Measurements from ENCODE around the gene TWNK.

The TWNK gene

DNA sequence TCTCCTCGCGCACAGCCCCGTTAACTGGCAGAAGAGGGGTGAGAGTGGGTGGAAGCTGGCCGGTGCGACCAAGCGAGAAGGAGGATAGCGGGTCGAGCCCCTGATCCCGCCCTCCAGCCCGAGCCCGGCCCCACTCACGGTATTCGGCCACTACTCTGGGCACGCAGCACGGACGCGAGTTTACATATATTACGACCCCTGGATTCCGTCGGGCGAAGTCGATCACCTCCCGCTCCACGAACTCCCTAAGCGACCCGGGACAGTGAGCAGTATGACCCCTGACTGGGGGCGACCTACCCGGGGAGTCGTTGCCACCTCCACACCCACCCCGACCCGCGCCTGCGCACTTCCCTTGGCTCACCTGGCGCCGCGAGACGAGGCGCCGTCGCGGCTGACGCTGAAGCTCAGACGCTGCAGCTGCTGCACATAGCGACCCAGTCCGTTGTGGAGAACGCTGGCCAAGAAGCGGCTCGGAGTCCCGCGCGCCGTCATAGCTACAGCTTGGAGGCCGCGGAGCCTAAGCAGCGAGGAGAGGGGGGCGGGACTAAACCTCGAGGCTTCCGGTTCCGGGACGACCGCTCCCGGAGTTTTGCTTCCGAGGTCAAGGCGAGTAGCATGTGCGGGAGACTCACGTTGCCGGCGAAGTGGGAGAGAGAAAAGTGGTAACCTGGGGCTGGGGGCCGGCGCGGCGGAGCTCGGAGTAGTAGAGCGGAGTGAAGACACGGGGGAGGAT is at the start of gene TWNK, which contains the start of gene MRPL43:
TWNK (plus strand) TSS at position 592 of the 733 bp plus-strand sequence. CDS start 668 bp downstream, outside the sequence.
MRPL43 (minus strand) TSS at position 546 of the 733 bp plus-strand sequence; CDS start at position 492, 54 bp downstream.
- peak; percentile 5 to 85 (median 80) for DNase-seq

DNA sequence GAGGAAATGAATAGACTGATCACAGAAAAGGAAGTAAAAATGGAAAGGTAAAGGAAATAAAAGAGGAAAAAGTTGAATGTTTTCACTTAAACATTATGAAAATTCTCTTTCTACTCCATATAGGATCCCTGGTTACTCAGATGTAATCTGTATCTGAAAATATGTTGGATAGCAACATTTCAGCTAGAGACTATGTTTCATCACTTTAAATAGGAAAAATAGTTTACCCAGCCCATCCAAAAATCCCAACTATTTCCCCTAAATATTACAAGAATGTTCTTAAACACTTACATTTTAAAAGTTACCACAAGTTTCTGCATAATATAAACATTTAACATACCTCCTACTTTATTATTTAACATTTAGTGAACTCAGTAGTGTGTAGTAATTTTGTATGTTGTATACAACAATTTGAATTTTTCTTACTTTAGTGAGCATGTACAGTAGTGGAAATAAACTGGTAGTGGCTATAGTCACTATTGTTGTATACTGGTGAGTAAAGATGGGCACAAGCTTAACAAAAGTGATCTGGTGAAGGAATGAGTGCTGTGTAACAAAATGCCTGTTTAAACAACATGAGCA is 47.5 kb upstream of the TWNK start:
- no peak for DNase-seq

DNA sequence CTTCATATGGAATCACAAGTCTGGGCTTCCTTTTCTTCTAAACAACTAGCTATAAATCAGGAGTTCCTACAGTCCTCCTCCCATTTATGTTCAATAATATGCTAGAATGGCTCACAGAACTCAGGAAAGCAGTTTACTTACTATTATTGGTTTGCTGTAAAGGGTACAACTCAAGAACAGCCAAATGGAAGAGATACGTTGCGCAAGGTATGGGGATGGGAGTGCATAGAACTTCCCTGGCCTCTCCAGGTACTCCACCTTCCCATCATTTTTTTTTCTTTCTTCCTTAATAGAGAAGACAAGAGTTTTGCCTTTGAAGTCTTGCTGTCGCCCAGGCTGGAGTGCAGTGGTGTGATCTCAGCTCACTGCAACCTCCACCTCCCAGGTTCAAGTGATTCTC is 45.1 kb upstream of the TWNK start:
- no peak for DNase-seq

DNA sequence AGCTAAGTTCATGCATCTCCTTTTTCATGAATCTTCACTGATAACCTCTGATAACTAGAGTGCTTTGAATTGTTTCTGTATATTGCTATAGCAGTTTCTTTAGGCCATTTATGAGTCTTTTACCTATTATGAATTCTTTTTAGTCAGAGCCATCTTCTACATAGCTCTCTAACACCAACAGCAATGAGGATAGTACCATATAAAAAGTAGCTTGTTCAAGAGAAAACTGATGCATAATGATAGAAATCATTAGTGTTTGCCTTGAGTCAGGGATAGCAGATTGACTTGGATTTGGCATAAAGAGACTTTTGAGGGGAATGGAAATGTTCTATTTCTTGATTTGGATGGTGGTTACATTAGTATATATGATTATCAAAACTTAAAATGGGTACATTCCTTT is 43.8 kb upstream of the TWNK start:
- DNase-seq: no peak

DNA sequence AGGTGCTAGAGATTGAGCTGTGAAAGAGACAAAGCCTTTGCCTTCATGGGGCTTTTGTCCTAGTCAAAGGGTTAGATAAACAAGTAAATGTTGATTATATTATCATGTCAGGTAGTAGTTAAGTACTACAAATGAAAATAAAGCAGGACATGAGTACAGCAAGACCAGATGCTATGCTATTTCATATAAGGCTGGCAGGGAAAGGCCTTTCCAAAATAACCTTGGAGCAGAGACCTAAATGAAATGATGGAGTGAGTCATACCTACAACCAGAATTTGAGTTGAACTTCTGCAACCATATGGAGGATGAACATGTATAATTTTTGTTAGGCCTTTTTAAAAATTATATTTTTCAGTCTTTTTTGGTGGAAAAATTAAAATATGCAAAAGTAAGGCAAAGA is 41.6 kb upstream of the TWNK start:
- DNase-seq: no peak

DNA sequence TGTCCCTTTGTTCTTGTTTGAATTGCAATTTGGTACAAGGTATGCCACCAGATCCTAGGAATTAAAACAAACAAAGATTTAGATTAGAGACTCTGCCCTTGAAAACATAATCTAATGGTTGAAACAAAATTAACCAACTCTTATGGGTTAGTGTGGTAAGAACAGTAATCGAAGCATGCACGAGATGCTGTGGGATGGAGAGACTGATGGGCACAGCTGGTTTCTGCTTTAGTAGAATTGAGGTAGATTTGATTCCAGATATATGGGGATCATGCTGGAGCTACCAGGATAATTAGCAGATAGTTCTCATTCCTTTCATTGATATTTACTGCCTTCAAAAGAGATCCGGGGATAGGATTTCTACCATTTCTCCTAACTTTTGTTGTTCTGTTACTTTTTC is 38.4 kb upstream of the TWNK start:
- DNase-seq: no peak

DNA sequence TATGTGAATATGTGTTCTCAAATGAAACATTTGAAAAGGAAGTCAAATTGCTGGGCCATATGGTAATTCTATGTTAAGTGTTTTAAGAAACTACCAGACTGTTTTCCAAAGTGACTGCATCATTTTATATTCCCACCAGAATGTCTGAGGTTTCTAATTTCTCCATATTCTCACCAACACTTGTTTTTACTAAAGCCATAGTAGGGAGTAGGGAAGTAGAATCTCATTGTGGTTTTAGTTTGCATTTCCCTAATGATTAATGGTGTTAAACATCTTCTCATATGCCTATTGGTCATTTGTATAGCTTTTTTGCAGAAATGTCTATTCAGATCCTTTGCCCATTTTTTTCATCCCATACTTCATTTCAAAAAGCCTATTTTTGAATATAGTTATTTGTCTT is 27.1 kb upstream of the TWNK start:
- DNase-seq: no peak

DNA sequence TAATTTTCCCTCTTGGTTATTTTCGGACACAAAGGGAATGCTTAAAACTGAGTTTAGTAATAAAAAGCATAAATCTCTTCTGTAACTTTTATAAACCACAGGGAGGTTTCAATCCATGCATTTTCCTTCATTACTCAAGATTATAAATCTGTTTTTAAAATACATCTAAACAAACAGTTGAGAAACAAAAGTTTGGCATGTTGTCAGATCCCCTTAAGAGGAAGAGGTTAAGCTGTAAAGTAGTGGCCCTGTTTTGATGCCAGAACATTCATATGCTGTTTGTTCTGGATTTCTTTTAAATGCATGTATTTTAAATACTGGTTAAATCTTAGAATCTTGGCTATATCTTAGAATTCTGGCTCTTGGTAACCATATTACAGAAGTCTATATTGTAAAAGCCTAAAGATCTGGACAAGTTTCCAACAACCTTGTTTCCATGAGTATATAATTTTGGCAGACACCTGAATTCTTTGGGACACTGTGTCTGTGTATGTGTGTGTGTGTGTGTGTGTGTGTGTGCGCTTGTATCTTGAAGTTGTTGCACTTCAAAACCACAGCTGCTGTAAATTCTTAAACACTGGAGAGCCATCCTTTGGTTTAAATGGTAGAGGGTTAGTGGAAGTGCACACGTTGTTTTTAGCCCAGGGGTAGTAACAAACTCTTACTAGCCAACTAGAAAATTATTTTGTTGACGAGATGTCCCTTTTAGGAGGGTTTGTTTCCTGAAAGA is 24.8 kb upstream of the TWNK start:
- DNase-seq: no peak

DNA sequence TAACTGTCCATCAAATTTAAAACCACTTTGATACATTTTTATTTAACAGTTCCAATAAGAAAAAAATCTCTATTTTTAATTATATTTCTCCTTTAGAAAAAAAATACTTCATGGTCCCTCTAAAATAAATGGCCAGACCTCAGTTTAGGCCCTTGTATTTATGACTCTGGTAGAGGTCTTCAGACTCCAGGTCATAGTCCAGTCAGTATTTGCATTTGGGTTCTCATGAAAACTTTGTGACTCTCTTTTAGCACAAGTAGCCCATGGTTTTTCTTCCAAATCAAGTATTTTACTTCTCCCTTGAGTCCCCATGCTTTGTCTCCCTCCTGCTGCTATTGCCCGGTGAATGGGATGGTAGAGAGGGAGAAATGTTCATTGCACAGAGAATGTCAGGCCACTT is 23.5 kb upstream of the TWNK start:
- DNase-seq: no peak

DNA sequence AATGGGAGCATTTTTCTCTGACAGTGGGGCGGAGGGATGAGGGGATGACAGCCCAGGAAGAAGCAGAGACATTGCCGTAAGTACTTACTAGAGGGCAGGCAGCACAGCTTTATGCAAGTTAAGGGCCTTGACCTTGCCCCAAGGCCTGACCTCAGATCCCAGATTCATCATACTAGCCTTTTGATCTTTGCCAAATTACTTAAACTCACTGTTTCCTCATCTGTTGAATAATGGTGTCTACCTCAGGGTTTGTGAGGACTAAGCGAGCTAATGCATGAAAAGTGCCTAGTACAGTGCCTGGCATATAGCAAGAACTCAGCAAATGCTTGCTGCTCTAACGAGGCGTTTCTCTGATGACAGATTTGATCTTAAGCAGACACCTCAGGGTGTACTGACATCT is 21.5 kb upstream of the TWNK start:
- no peak for DNase-seq

DNA sequence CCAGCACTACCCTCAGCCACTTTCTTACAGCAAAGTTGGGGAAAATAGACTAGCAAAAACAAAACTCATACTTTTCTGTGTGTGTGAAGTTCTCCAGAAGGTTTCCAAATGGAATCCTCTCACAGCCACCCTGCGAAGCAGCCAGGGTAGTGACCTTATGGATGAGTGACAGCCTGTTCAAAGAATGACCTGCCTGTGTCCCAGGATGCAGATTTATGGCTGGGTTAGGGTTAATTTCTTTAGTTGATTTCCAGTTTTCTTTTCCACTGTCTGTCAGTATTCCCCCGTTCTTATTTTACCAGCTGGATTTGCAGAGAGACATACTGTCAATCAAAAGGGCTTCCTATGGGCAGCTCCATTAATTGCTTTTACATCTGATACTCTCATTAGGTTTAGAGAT is 20.5 kb upstream of the TWNK start:
- no peak for DNase-seq

DNA sequence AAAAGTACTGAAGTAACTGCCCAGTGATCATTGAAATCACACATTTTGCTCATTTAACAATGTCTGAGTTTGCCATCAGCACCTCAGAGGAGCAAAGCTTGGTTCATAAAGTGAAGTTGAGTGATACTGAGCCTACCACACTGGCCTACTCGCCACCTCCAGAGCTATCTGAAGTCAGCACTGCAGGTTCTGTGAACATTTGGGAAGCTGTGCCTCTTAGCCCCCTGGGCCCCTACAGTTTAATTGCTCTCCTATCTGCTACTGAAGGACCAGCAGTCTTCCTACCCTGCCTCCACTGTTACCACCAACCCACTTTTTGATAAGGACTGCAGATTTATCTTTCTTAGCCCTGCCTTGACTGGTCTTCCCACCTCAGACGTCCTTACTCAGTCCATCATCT is 20.0 kb upstream of the TWNK start:
- DNase-seq: no peak

DNA sequence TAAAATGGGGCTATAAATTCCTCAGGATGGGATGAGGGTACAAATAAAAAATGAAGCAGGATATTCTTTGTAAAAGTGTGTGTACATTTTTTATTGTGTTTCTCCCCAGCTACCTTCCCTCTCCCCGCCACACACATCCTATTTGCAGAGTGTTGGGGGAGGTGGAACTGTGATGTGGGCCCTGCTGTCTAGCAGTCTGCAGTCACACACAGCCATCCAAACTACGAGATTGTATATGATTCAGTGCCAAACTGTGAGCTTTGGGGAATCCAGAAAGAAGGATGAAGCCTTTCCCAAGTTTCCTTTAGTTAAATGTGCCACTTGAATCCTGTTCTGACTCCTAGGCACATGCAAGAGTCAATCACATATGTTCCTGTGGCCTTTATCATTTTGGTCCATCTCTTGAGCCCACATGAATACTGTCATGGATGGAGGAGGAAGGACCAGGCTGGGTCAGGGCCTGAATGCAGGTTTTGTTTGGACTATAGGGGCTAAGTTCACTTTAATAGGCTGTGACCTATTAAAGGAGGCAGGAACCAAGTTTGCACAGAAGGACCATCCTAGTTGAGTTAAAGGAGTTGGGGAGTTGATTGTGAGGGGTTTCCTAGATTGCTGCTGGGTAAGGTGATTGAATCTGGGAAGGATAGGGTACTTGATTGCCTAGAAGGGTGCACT is 19.1 kb upstream of the TWNK start:
- DNase-seq: no peak

DNA sequence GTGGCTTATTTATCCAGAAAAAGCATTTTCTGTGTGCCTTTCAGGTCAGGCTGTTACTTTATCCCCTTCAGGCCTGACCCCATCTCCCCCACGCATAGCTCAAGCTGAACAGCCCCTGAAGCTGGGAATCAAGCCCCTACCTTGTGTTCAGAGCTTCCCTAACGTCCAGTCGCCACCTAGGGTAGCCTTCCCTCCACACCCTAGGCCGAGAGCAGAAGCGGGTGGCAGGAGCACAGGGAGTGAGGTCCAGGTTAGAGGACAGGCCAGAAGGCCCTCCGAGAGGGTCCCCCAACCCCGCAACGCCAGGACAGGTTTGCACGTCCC is 18.5 kb upstream of the TWNK start:
- no peak for DNase-seq

DNA sequence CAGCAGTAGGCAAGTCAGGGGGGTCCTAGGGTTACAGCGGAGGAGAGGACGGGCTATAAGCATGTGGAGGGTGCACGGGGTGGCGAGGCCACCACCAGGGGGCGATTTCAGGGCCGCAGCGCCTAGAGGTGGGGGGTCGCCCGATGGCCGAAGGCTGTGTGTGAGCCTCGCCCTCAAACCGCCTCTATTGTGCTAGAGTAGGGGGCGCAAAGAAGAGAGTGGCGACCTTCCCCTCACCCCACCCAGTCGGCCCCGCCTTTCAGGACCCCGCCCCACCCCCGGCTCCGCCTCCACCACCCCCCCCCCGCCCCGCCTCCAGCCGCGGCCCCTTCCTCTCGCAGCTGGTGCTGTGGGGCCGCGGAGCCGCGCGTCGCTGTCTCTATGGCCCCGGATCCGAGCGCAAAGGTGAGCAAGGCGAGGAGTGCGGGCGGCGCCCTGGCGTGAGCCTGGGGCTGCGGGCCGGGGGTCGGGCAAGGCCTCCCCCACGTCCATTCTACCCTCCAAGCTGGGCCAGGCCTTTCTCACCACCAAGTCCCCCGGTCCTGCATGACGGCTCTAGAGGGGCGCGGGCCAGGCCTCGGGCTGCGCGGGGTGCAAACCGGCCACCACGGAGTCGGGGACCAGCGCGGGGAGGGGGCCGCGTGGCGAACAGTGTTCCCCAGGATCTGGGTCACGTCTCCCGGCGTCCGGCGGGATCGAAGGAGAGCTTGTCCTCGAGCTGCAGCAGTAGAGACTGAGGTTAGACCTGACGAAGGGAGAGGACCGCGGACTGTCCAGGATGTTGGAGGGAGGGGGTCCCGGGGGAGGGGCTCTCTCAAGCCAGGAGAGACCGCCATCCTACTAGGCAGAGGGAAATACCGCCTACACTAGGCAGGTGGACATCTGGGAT is 17.9 kb upstream of the TWNK start, which contains the start of gene SEMA4G:
SEMA4G (plus strand) TSS at position 318 of the 889 bp plus-strand sequence. CDS start 3,409 bp downstream, outside the sequence.
- DNase-seq: peak in 5 of 14 donors; percentile 20 to 61 (median 32)

DNA sequence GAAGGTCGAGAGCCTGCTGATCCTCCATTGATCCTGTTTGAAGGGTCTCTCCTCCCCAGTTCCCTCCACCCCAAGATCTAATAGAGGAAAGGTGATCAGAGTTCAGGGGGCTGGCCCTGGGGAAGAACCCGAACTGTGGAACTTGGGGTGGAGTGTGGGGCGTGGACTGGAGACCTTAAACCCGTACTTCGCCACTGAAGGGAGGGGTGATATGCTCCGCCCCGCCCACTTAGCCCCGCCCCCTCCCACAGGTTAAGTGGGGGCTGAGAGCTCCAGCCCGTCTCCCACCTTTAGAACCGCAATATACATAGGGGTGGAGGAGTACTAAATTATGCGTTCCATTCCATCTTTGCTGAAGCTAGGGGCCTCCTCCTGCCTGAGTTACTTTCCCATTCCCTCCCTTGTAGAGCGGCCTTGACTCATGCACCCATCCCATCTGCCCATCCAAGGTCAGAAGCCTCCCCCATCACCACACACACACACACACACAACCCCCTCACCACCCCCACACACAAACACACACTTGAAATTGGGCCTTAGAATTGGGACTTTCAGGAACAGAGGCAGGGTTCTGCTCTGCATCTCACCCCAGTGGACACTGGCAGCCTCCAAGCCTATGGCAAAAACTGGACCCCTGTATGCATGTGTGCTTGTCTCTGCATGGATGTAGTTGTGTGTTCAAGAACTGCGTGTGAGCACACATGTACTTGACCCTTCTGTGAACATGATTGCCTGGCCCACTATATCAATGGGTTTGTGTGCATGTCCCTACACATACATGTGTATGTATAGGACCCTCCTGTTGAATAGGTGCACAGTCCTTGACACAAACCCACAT is 17.0 kb upstream of the TWNK start:
- peak in 1 of 14 donors; percentile 38 for DNase-seq

DNA sequence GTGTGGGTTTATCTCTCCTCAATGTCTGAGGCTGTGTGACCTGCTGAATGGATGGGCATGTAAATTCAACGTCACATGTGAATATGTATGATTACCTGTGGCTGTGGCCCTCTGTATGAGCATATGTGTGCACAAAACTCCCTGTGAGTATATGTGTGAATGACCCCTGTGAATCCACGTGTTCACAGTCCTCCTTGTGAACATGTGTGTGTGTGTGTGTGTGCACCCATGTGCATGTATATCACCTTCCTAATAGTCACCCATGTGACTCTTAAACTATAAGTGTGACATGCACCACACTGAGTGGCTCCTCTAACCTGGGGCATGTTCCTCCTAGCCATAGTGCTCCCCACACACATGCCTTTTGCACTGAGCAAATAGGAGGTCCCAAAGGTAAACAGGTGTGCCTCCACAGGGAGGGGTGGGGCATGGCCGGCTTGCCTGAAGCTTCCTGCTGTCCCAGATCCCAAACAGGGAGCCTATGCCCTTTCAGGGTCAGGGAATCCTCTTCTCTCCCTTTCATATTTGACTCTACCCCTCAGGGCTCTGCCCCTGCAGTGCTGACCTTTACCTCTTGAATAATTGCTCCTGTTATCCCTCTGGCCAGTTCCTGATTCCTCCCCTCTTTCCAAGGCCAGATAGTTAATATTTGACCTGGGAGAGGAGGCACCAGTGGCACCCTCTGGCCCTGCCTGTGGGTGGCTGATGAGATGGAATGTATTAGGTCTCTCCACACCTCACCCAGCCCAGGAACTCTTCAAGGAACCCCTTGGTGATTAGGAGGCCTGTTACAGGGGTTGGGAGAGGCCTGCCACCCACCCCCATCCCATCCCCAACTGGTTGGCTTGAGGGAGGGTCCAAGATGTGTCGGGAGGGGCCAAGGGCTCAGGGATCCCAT is 16.2 kb upstream of the TWNK start:
- no peak for DNase-seq

DNA sequence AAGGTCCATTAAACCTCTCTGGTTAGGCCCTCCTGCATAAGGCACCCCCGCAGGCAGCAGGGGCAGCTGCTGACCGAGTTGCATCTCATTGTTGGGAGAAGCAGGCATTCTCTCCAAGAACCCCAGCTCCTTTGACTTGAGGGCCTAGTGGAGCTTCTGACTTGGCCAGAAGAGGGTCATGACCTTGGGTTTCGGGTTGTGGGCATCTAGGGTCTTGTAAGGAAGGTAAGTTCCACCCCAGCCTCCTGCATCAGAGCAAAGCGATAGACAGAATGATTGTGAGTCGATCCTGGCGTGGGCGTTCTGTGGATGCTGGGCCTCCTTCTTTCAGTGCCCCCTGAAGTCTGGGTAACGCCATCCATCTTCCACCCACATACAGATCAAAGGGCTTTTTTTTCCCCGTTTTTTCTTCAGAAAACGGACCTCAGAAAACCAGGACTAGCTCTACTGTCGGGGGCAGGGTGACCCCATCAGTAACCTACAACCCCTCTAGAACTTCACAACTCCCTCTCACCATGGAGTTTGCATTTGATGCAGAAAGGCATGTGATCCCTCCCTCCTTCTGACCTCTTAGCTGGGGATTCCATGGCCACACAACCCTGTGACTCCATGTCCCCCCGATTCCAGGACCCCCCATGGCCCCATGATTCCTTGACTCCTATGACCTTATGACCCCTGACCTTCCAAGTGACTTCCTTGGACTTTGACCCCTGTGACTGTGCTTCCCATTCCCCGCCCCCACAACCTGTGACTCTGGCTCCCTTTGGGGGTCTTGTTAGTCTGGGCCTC is 15.0 kb upstream of the TWNK start:
- DNase-seq: no peak

DNA sequence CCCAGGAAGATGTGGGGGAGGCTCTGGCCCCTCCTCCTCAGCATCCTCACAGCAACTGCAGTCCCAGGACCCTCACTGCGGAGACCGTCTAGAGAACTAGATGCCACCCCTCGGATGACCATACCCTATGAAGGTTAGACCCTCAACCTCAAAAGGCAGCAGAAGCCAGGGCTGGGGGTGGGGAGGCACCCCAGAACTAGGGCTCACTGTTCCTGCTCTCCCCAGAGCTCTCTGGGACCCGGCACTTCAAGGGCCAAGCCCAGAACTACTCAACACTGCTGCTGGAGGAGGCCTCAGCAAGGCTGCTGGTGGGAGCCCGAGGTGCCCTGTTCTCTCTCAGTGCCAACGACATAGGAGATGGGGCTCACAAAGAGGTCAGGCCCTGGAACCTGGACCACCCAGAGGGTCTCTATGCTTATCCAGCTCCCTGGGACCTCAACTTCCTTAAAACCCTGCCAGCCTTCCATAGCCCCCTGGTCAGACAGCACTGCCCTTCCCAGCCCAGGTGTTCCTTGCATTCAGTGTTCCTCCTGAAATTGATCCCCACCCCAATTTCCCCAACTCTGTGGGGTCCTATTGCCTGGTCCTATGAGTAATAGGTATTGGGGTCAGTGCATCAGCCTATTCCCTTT is 14.3 kb upstream of the TWNK start:
- DNase-seq: no peak
